HG03095 (cell line): ENCODE data around the gene PFAS.
"Not testable (repeated sequence)": the region's sequence is repeated elsewhere in the genome, so short reads cannot be mapped to it uniquely, and the experiment has no call there.

ENCODE experiments used
- ATAC-seq: cut with Tn5 transposase; IDR thresholded peaks from one replicate; pipeline ENCODE4 v1.9.1; 2021; ENCODE audit warnings: moderate library complexity; ENCODE audit not compliant: unreplicated experiment

Gene PFAS

GRCh38 chr17:8248751-8249607 is at the start of gene PFAS:
TSS of gene PFAS (plus strand) at chr17:8249289. CDS start at chr17:8253938, 4,649 bp downstream.
- peak; percentile 35 for ATAC-seq

- no peak for ATAC-seq
Observed at GRCh38 chr17:8204761-8205555, 44.1 kb upstream of the PFAS start.

- no peak for ATAC-seq
Observed at GRCh38 chr17:8206536-8206935, 42.6 kb upstream of the PFAS start.

GRCh38 chr17:8209907-8210760 is 39.0 kb upstream of the PFAS start, which contains the start of gene AURKB:
TSS of gene AURKB (minus strand) at chr17:8210575. CDS start at chr17:8210224, 351 bp downstream.
- ATAC-seq = peak; percentile 84

- peak; percentile 3 for ATAC-seq
Observed at GRCh38 chr17:8210761-8211458, 38.2 kb upstream of the PFAS start.

GRCh38 chr17:8212312-8213180 is 36.5 kb upstream of the PFAS start:
- no peak for ATAC-seq

- ATAC-seq = not testable (repeated sequence)
Observed at GRCh38 chr17:8214000-8214399, 35.1 kb upstream of the PFAS start.

- no peak for ATAC-seq
Observed at GRCh38 chr17:8220783-8221662, 28.1 kb upstream of the PFAS start.

- peak; percentile 26 for ATAC-seq
Observed at GRCh38 chr17:8221663-8222379, 27.3 kb upstream of the PFAS start.

- no peak for ATAC-seq
Observed at GRCh38 chr17:8222380-8222629, 26.8 kb upstream of the PFAS start.

GRCh38 chr17:8222630-8223355 is 26.3 kb upstream of the PFAS start:
- peak; percentile 28 for ATAC-seq

- no peak for ATAC-seq
Observed at GRCh38 chr17:8223356-8224126, 25.5 kb upstream of the PFAS start.

- no peak for ATAC-seq
Observed at GRCh38 chr17:8224891-8225812, 23.9 kb upstream of the PFAS start.

- ATAC-seq = no peak
Observed at GRCh38 chr17:8225813-8226535, 23.1 kb upstream of the PFAS start.
